H9 (cell line): ENCODE measurements around the gene SH3GL2. TPM values are rescaled to one million over a fixed set of nuclear protein-coding genes. Genes with fewer than 3 reads are reported as not detected.

ENCODE experiments used
- DNase-seq: peaks from one replicate; pipeline ENCODE4 v3.0.0-alpha.2; 2017
- H2AFZ ChIP-seq: one replicate; pipeline ENCODE4 v1.6.1; 2013; ENCODE audit warnings: mild to moderate bottlenecking, low read length, control low read depth, moderate library complexity
- H2AK5ac ChIP-seq: 2 replicates; pipeline ENCODE4 v1.6.1; 2013; ENCODE audit warnings: low read length, control low read depth, mixed read lengths; ENCODE audit not compliant: insufficient read length
- H2BK120ac ChIP-seq: one replicate; pipeline ENCODE4 v1.6.1; 2013; ENCODE audit warnings: low read depth, mild to moderate bottlenecking, low read length, control low read depth, inconsistent platforms; ENCODE audit not compliant: poor library complexity, severe bottlenecking
- H2BK12ac ChIP-seq: 2 replicates; pipeline ENCODE4 v1.6.1; 2013; ENCODE audit warnings: low read length, control low read depth, mixed read lengths, low read depth; ENCODE audit not compliant: insufficient read length
- H2BK15ac ChIP-seq: 2 replicates; pipeline ENCODE4 v1.6.1; 2013; ENCODE audit warnings: low read depth, low read length, control low read depth
- H2BK20ac ChIP-seq: one replicate; pipeline ENCODE4 v1.6.1; 2013; ENCODE audit warnings: low read depth, mild to moderate bottlenecking, low read length, control low read depth, inconsistent platforms; ENCODE audit not compliant: poor library complexity, severe bottlenecking
- H2BK5ac ChIP-seq: 2 replicates; pipeline ENCODE4 v1.6.1; 2013; ENCODE audit warnings: low read length, control low read depth, mixed read lengths; ENCODE audit not compliant: insufficient read length
- H3K14ac ChIP-seq: 2 replicates; pipeline ENCODE4 v1.6.1; 2013; ENCODE audit warnings: low read length, control low read depth; ENCODE audit not compliant: insufficient read depth
- H3K18ac ChIP-seq: 2 replicates; pipeline ENCODE4 v1.6.1; 2013; ENCODE audit warnings: low read depth, mild to moderate bottlenecking, mixed read lengths, low read length, control low read depth; ENCODE audit not compliant: insufficient read length
- H3K23ac ChIP-seq: 2 replicates; pipeline ENCODE4 v1.6.1; 2013; ENCODE audit warnings: low read length, control low read depth, mixed read lengths, low read depth; ENCODE audit not compliant: insufficient read length
- H3K23me2 ChIP-seq: 2 replicates; pipeline ENCODE4 v1.6.1; 2013; ENCODE audit warnings: low read depth, mild to moderate bottlenecking, mixed read lengths, low read length, control low read depth; ENCODE audit not compliant: insufficient read length, poor library complexity, severe bottlenecking
- H3K27ac ChIP-seq: 2 replicates; pipeline ENCODE4 v1.5.1; 2013; ENCODE audit warnings: low read length, control low read depth, mixed read lengths, low read depth; ENCODE audit not compliant: insufficient read length
- H3K27me3 ChIP-seq: 2 replicates; pipeline ENCODE4 v1.6.1; 2013; ENCODE audit warnings: low read length, control low read depth, inconsistent platforms; ENCODE audit not compliant: insufficient read depth
- H3K4ac ChIP-seq: 2 replicates; pipeline ENCODE4 v1.6.1; 2013; ENCODE audit warnings: low read depth, mild to moderate bottlenecking, control low read depth, inconsistent platforms, low read length, moderate library complexity
- H3K4me1 ChIP-seq: 2 replicates; pipeline ENCODE4 v1.6.1; 2013; ENCODE audit warnings: low read length, control low read depth, inconsistent platforms; ENCODE audit not compliant: insufficient read depth
- H3K4me2 ChIP-seq: 2 replicates; pipeline ENCODE4 v1.6.1; 2013; ENCODE audit warnings: low read length, control low read depth, mixed read lengths; ENCODE audit not compliant: insufficient read length, insufficient read depth
- H3K56ac ChIP-seq: 2 replicates; pipeline ENCODE4 v1.6.1; 2013; ENCODE audit warnings: low read depth, mild to moderate bottlenecking, mixed read lengths, low read length, control low read depth; ENCODE audit not compliant: insufficient read length
- H3K79me1 ChIP-seq: 2 replicates; pipeline ENCODE4 v1.6.1; 2013; ENCODE audit warnings: low read depth, mild to moderate bottlenecking, moderate library complexity, low read length, control low read depth, inconsistent platforms; ENCODE audit not compliant: insufficient read depth, poor library complexity, severe bottlenecking
- H3K79me2 ChIP-seq: 2 replicates; pipeline ENCODE4 v1.6.1; 2013; ENCODE audit warnings: low read length, control low read depth, inconsistent platforms; ENCODE audit not compliant: insufficient read depth
- H3K9ac ChIP-seq: 2 replicates; pipeline ENCODE4 v1.6.1; 2013; ENCODE audit warnings: low read length, control low read depth, mixed read lengths; ENCODE audit not compliant: insufficient read length; ENCODE audit errors: extremely low read depth
- H3K9me3 ChIP-seq: one replicate; pipeline ENCODE4 v1.6.1; 2013; ENCODE audit warnings: low read depth, low read length, inconsistent platforms; ENCODE audit not compliant: control insufficient read depth
- H3T11ph ChIP-seq: one replicate; pipeline ENCODE4 v1.6.1; 2013; ENCODE audit warnings: mild to moderate bottlenecking, low read length, control low read depth, inconsistent platforms
- H4K20me1 ChIP-seq: one replicate; pipeline ENCODE4 v1.6.1; 2013; ENCODE audit not compliant: control insufficient read depth, insufficient read length, insufficient read depth
- H4K5ac ChIP-seq: 2 replicates; pipeline ENCODE4 v1.6.1; 2013; ENCODE audit warnings: low read depth, mild to moderate bottlenecking, mixed read lengths, low read length, control low read depth; ENCODE audit not compliant: insufficient read length
- H4K8ac ChIP-seq: replicated peaks from 2 replicates; pipeline ENCODE4 v1.6.1; 2013; ENCODE audit warnings: low read length, control low read depth, mixed read lengths, low read depth; ENCODE audit not compliant: insufficient read length
- H4K91ac ChIP-seq: 2 replicates; pipeline ENCODE4 v1.6.1; 2013; ENCODE audit warnings: low read depth, mild to moderate bottlenecking, moderate library complexity, mixed read lengths, low read length, control low read depth; ENCODE audit not compliant: insufficient read length
- H3K27ac Mint-ChIP-seq, 3 experiments: 2 replicates in 2 of 3; 3 replicates in 1 of 3; pipeline ENCODE4 v1.8.0; 2020 to 2021; ENCODE audit warnings: mixed read lengths in 3 of 3, mild to moderate bottlenecking in 1 of 3, moderate library complexity in 1 of 3
- H3K27me3 Mint-ChIP-seq: 2 replicates; pipeline ENCODE4 v1.8.0; 2021; ENCODE audit warnings: low read depth, mild to moderate bottlenecking, moderate library complexity, mixed read lengths
- H3K36me3 Mint-ChIP-seq, 3 experiments: 2 replicates in 2 of 3; 3 replicates in 1 of 3; pipeline ENCODE4 v1.8.0; 2020 to 2021; ENCODE audit warnings: low read depth in 3 of 3, mixed read lengths in 3 of 3; ENCODE audit not compliant: insufficient read depth in 1 of 3
- H3K4me1 Mint-ChIP-seq, 2 experiments: 2 replicates each; pipeline ENCODE4 v1.8.0; 2020; ENCODE audit warnings: mixed read lengths in 2 of 2
- H3K4me3 Mint-ChIP-seq, 2 experiments: 2 replicates in 1 of 2; 3 replicates in 1 of 2; pipeline ENCODE4 v1.8.0; 2020 to 2021; ENCODE audit warnings: mild to moderate bottlenecking in 2 of 2, mixed read lengths in 2 of 2, moderate library complexity in 1 of 2
- H3K9me3 Mint-ChIP-seq, 2 experiments: 2 replicates in 1 of 2; 3 replicates in 1 of 2; pipeline ENCODE4 v1.8.0; 2020; ENCODE audit warnings: mild to moderate bottlenecking in 2 of 2, mixed read lengths in 2 of 2, moderate library complexity in 1 of 2
- WGBS: extraction: QIAGEN DNeasy Blood & Tissue Kit; methylation state at CpG from one replicate; pipeline ENCODE4 v1.1.7; 2013; ENCODE audit warnings: missing lambda C conversion rate, low lambda C conversion rate, mixed read lengths; ENCODE audit not compliant: insufficient read length; ENCODE audit errors: extremely low coverage; 5-methylcytosine and 5-hydroxymethylcytosine counted together
- total RNA-seq: library from RNA; stranded (reverse); gene quantifications from 2 replicates; pipeline ENCODE4 v1.2.1, GENCODE V29; 2021
- TF ChIP-seq, protein P1 (sequence below): fragments of 200-600 bp; sonication (generic); conservative IDR thresholded peaks from 3 replicates; pipeline ENCODE4 v1.8.0; 2021; ENCODE audit warnings: antibody characterized with exemption, mild to moderate bottlenecking

Gene SH3GL2
- total RNA-seq, 1 experiment from 2014 or later = 6.5 TPM

DNA sequence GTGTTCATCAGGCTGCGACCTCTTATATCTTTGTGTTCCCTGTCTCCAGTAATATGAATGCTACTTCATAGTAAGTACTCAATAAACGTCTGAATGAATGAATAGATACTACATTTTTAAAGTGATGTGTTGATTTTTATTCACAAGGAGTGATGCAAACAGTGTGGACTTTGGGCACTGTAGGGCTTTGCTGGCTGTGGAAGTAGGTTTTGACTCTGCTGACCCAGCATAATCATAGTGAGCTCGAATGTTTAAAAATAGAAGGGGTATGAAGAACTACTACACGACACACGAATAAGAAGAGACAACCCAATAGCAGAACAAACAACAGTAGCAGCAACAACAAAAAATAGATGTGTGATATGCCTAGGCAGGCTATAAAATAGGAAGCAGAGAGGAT, 147.4 kb downstream of the SH3GL2 start:
- TF ChIP-seq, protein P1, sequence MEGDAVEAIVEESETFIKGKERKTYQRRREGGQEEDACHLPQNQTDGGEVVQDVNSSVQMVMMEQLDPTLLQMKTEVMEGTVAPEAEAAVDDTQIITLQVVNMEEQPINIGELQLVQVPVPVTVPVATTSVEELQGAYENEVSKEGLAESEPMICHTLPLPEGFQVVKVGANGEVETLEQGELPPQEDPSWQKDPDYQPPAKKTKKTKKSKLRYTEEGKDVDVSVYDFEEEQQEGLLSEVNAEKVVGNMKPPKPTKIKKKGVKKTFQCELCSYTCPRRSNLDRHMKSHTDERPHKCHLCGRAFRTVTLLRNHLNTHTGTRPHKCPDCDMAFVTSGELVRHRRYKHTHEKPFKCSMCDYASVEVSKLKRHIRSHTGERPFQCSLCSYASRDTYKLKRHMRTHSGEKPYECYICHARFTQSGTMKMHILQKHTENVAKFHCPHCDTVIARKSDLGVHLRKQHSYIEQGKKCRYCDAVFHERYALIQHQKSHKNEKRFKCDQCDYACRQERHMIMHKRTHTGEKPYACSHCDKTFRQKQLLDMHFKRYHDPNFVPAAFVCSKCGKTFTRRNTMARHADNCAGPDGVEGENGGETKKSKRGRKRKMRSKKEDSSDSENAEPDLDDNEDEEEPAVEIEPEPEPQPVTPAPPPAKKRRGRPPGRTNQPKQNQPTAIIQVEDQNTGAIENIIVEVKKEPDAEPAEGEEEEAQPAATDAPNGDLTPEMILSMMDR = no peak
- Histone ChIP-seq H2BK20ac (no peak overlapping the region), H2BK12ac (no peak overlapping the region), H2BK120ac (no peak overlapping the region), H3K79me1 (no peaks in the 10 kb centered on the region), H4K5ac (no peak overlapping the region), H3K9ac (no peak overlapping the region), H3K4me1 (no peaks in the 10 kb centered on the region), H3K4ac (no peak overlapping the region), H4K8ac (no peak overlapping the region), H2AK5ac (no peak overlapping the region), H3K14ac (no peak overlapping the region), H3K9me3 (no peaks in the 10 kb centered on the region), H2AFZ (no peak overlapping the region), H2BK15ac (no peak overlapping the region), H2BK5ac (no peak overlapping the region), H4K91ac (no peak overlapping the region), H3K23ac (no peak overlapping the region), H3K56ac (no peak overlapping the region), H3K27ac (no peak overlapping the region), H3K79me2 (no peaks in the 10 kb centered on the region), H3T11ph (no peak overlapping the region), H3K23me2 (no peaks in the 10 kb centered on the region), H3K27me3 (no peaks in the 10 kb centered on the region), H4K20me1 (no peaks in the 10 kb centered on the region), H3K4me2 (no peak overlapping the region), H3K18ac (no peak overlapping the region)
- Mint-ChIP-seq H3K27ac (no peak overlapping the region), H3K9me3 (peaks cover 17 to 18% of the 10 kb centered on the region in 2 experiments), H3K36me3 (peaks cover 5 to 14% (median 11%) of the 10 kb centered on the region in 3 experiments), H3K27me3 (no peaks in the 10 kb centered on the region), H3K4me1 (peaks cover 4 to 6% of the 10 kb centered on the region in 2 experiments), H3K4me3 (no peak overlapping the region)
- DNase-seq = no peak
- WGBS = no CpG with 5 or more reads among the region's 5 CpGs
